ENCODE measurements around the gene ASPM.
"Not testable (repeated sequence)": the region's sequence is repeated elsewhere in the genome, so short reads cannot be mapped to it uniquely, and the experiment has no call there.

ASPM gene

DNA sequence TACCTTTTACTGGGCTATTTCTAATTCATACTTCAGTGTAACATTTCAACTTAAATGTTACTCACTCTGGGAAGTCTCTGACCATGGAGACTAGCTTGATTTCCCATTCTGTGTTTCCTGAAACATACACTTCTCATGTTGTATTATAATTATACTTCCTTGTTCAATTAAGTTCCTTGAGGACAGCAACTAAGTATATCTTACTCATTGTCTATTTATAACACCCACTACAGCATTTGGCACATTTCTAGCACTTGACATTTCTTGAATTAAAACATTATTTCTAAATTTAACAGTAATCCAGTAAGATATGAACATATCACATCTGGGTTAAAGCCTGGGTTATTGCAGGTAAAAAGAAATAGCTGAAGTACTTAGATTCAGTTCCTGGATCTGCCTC lies 47.0 kb downstream of the ASPM start:
- CTCF ChIA-PET, result interaction anchor here (0.9 to 1.6 kb wide), 2 partner anchors 9 to 21 kb away, joined by 4 read pairs; no protein-coding TSS in a partner anchor
- no peak for DNase-seq (ENCODE audit: extremely low spot score)
- TF ChIP-seq, protein P1, sequence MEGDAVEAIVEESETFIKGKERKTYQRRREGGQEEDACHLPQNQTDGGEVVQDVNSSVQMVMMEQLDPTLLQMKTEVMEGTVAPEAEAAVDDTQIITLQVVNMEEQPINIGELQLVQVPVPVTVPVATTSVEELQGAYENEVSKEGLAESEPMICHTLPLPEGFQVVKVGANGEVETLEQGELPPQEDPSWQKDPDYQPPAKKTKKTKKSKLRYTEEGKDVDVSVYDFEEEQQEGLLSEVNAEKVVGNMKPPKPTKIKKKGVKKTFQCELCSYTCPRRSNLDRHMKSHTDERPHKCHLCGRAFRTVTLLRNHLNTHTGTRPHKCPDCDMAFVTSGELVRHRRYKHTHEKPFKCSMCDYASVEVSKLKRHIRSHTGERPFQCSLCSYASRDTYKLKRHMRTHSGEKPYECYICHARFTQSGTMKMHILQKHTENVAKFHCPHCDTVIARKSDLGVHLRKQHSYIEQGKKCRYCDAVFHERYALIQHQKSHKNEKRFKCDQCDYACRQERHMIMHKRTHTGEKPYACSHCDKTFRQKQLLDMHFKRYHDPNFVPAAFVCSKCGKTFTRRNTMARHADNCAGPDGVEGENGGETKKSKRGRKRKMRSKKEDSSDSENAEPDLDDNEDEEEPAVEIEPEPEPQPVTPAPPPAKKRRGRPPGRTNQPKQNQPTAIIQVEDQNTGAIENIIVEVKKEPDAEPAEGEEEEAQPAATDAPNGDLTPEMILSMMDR (IDR thresholded peaks at IDR 0.05; ENCODE audit: control extremely low read depth, extremely low read depth, low read depth, missing control alignments), result no peak
- POLR2A ChIA-PET, result no interaction called here

DNA sequence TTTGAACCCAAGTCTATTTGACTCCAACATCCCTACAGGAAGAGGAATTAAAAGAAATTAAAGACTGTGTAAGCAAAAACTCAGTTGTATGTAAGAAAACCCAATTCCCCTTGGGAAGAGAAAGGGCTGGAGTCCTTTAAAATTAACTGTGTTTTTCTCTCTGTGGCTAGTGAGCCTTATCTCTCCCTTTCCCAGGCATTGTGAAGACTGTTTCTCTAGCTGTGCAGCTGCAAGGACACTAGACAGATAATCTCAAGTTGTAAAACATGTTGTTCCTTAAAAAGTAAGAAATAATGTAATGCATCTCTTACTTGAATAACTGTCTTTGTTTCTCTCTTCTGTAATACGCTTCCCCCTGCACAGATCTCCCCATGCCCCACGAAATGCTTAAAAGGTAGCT lies 49.5 kb downstream of the ASPM start:
- DNase-seq (ENCODE audit: extremely low spot score); POLR2A ChIA-PET: not testable (repeated sequence)
- CTCF ChIA-PET, result interaction anchor here (1.7 kb wide), 1 partner anchor 9 kb away, joined by 5 read pairs; no protein-coding TSS in a partner anchor

DNA sequence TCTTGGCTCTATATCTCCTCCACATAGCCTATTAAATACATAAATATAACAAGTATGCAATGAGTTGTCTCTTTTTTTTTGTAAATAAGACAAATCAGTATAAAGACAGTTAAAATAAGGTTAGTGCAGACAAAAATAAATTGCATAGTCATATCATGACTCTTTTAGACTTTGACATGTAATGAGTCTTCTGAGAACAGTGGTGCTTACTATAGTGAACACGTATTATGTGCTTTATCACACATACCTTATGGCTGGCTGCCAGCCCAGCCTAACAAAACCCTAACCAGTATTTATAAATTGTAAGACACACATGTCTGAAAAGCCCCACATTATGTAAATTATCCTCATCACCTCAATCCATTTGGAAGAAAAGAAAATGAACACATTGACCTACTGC lies 50.3 kb downstream of the ASPM start:
- ChIA-PET CTCF (interaction anchor here (1.4 to 1.7 kb wide), 2 partner anchors 10 to 260 kb away, joined by 3 to 5 read pairs; no protein-coding TSS in a partner anchor), POLR2A (no interaction called here)
- TF ChIP-seq, protein P1 (IDR thresholded peaks at IDR 0.05; ENCODE audit: control extremely low read depth, extremely low read depth, low read depth, missing control alignments), result no peak
- no peak for DNase-seq (ENCODE audit: extremely low spot score)

DNA sequence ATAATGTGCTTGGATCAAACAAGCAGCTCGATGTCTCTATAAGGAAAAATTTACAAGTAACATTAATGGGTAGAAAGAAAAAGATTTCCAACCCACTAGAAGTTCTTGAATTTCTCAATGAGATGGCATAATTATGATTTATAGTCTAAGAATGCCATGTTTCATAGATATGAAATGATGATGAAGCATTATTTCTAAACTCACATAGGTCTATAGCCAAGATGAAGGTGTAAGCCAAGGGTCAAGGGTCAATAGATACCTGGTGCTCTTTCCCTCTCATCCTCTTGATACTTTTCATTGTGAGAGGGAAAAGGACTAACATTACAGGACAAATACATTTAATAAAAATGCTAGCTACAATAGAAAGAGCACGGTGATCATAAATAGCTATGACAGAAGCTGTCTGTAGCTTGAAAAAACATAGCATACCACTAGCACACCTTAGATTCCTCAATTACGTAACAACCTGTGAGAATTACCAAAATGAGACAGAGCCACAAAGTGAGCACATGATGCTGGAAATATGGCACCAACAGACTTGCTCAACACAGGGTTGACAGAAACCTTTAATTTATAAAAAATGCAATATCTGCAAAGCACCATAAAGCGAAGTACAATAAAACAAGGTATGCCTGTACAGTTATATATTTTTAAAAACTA lies 53.1 kb downstream of the ASPM start:
- POLR2A ChIA-PET, result no interaction called here
- DNase-seq (ENCODE audit: extremely low spot score), result no peak
- CTCF ChIA-PET, result interaction anchor here (1.3 kb wide), 1 partner anchor 142 kb away, joined by 3 read pairs; no protein-coding TSS in a partner anchor
- TF ChIP-seq, protein P1 (IDR thresholded peaks at IDR 0.05; ENCODE audit: control extremely low read depth, extremely low read depth, low read depth, missing control alignments), result no peak

DNA sequence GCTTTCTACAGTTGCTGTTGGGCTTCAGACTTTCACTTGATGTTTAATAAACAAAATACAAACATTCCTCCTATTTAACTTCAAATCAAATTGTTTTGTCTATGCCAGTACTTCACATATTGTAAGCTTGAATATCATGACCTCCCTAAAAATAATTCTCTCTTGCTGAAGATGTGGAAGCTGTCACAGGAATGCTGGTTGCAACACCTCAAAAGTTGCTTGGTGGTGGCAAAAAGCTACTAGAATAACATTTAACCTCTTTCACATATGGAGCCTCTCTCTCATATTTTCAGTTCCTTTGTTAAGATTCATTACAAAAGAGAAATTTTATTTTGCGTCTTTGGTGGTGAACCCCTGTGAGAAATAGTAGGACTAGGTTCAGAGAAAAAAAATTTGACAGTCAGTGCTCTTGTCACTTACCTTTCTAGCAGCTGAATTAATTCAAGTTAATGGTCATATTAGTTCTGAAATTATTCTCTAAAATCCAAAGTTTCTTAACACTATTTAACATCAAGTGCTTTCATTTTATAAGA lies 53.9 kb downstream of the ASPM start:
- POLR2A ChIA-PET, result no interaction called here
- no peak for DNase-seq (ENCODE audit: extremely low spot score)
- CTCF ChIA-PET, result interaction anchor here (1.2 to 1.5 kb wide), 3 partner anchors 37 to 143 kb away, joined by 3 read pairs; no protein-coding TSS in a partner anchor
- TF ChIP-seq, protein P1 (IDR thresholded peaks at IDR 0.05; ENCODE audit: control extremely low read depth, extremely low read depth, low read depth, missing control alignments), result no peak

DNA sequence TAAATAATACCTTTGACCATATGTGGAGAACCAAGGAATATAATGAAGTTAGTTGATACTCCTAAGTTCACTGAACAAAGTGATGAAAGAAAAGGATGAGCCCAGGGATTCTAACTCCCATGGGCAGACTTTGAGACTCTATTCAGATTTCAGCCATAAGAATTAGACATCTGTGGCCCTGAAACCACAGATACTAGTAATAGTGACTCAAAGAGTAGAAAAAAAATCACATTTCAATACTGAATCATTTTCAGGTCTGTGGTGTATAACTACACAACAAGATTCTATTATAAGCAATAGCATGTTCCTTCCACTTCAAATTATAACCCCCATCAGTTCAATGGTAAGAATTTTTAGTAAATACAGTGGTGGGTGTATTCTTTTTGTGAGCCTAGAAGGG lies 63.0 kb downstream of the ASPM start:
- POLR2A ChIA-PET, result no interaction called here
- TF ChIP-seq, protein P1 (IDR thresholded peaks at IDR 0.05; ENCODE audit: control extremely low read depth, extremely low read depth, low read depth, missing control alignments), result no peak
- DNase-seq (ENCODE audit: extremely low spot score), result no peak
- CTCF ChIA-PET, result no interaction called here

DNA sequence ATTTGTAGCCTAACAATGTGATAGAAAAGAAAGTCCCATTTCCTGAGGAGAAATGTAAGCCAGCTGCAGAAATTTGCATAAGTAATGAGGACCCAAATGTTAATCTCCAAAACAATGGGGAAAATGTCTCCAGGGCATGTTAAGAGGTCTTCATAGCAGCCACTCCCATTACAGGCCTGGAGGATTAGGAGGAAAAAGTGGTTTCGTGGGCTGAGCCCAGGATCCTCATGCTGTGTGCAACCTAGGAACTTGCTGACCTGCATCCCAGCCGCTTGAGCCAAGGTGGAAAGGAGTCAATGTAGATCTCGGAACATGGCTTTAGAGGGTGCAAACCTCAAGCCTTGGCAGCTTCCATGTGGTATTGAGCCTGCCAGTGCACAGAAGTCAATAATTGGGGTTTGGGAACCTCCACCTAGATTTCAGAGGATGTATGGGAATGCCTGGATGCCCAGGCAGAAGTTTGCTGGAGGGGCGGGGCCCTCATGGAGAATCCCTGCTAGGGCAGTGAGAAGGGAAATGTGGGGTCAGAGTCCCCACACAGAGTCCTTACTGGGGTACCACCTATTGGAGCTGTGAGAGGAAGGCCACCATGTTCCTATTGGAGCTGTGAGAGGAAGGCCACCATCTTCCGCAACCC lies 65.2 kb downstream of the ASPM start:
- POLR2A ChIA-PET, result no interaction called here
- TF ChIP-seq, protein P1 (IDR thresholded peaks at IDR 0.05; ENCODE audit: control extremely low read depth, extremely low read depth, low read depth, missing control alignments), result no peak
- CTCF ChIA-PET, result no interaction called here
- no peak for DNase-seq (ENCODE audit: extremely low spot score)

Measured in GM10248 (cell line).